GM06990 (cell line): ENCODE measurements around the gene UMODL1.
"Not testable (repeated sequence)": the region's sequence is repeated elsewhere in the genome, so short reads cannot be mapped to it uniquely, and the experiment has no call there.

ENCODE experiments used
- DNase-seq: peaks from one replicate; pipeline ENCODE4 v3.0.0-alpha.2; 2011; ENCODE audit not compliant: insufficient read length; ENCODE audit errors: extremely low read depth
- H3K27me3 ChIP-seq: replicated peaks from 2 replicates; pipeline ENCODE4 v1.6.0; 2011; ENCODE audit warnings: low read length; ENCODE audit not compliant: control insufficient read depth, insufficient read depth
- H3K36me3 ChIP-seq: 2 replicates; pipeline ENCODE4 v1.5.1; 2011; ENCODE audit warnings: low read length; ENCODE audit not compliant: control insufficient read depth, insufficient read depth
- H3K4me3 ChIP-seq: replicated peaks from 2 replicates; pipeline ENCODE4 v1.5.1; 2011; ENCODE audit warnings: low read depth, mild to moderate bottlenecking, control low read depth, low read length
- CTCF ChIP-seq: IDR thresholded peaks from 2 replicates; pipeline ENCODE4 v1.5.1; 2011; ENCODE audit warnings: low read length, control low read depth, mild to moderate bottlenecking, inconsistent platforms; ENCODE audit not compliant: insufficient read depth, poor library complexity, severe bottlenecking

The UMODL1 gene

GRCh38 chr21:42112857-42113256 is 41.7 kb downstream of the UMODL1 start:
- H3K4me3 ChIP-seq: no peak overlapping the region
- TF ChIP-seq CTCF: no peak
- no peaks in the 10 kb centered on the region for H3K36me3 ChIP-seq
- DNase-seq: no peak
- no peaks in the 10 kb centered on the region for H3K27me3 ChIP-seq

- no peaks in the 10 kb centered on the region for H3K36me3 ChIP-seq
- no peak overlapping the region for H3K4me3 ChIP-seq
- DNase-seq: no peak
- TF ChIP-seq CTCF: no peak
- no peaks in the 10 kb centered on the region; the same call in 1 of the 2 replicates for H3K27me3 ChIP-seq
These were observed 42.9 kb downstream of the UMODL1 start for GRCh38 chr21:42113926-42114409.

GRCh38 chr21:42114646-42115045 is 43.5 kb downstream of the UMODL1 start:
- Histone ChIP-seq H3K27me3 (no peaks in the 10 kb centered on the region; the same call in none of the 2 replicates), H3K36me3 (no peaks in the 10 kb centered on the region), H3K4me3 (no peak overlapping the region)
- TF ChIP-seq CTCF: no peak
- no peak for DNase-seq

- DNase-seq: no peak
- Histone ChIP-seq H3K36me3 (no peaks in the 10 kb centered on the region), H3K27me3 (no peaks in the 10 kb centered on the region; the same call in none of the 2 replicates), H3K4me3 (no peak overlapping the region)
- TF ChIP-seq CTCF: no peak
These were observed 44.1 kb downstream of the UMODL1 start for GRCh38 chr21:42115136-42115683.

GRCh38 chr21:42116551-42116950 is 45.4 kb downstream of the UMODL1 start:
- not testable (repeated sequence) for DNase-seq, H3K27me3 ChIP-seq, H3K4me3 ChIP-seq, H3K36me3 ChIP-seq

GRCh38 chr21:42117229-42117966 is 46.3 kb downstream of the UMODL1 start:
- Histone ChIP-seq H3K36me3 (no peaks in the 10 kb centered on the region), H3K27me3 (no peaks in the 10 kb centered on the region; the same call in none of the 2 replicates), H3K4me3 (peak overlapping the region; percentile 33; the same call in 1 of the 2 replicates)
- TF ChIP-seq CTCF: peak; percentile 89
- DNase-seq: no peak
